ENCODE data around the gene SRGAP3. TPM values are rescaled to one million over a fixed set of nuclear protein-coding genes. Genes with fewer than 3 reads are reported as not detected.
"Not testable (repeated sequence)": the region's sequence is repeated elsewhere in the genome, so short reads cannot be mapped to it uniquely, and the experiment has no call there.

SRGAP3 gene
- total and polyA plus RNA-seq, 2 donors (not counting 1 experiment from before 2014, with no cell fraction given): 1.4 to 1.5 TPM

DNA sequence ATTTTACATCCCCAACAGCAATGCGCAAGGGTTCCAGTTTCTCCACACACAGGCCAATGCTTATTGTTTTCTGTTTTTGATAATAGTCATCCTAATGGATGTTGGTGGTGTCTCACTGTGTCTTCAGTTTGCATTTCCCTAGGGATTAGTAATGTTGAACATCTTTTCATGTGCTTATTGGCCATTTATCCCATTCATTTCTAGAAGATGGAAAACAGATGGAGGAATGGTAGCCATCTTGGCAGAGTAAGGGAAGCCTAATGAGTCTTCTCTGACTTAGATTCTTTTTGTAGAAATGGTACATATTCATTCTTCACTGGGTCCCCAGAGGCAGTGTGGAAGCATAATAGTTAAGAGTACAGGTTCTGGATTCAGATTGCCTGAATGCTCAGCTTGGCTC, 46.8 kb upstream of the SRGAP3 start:
- Histone ChIP-seq H3K9ac (ENCODE audit: low read length) (no peak overlapping the region), H3K27me3 (replicated peaks in 1 of 4; ENCODE audit: control extremely low read depth in 1 of 4, control insufficient read depth in 3 of 4, insufficient read depth in 4 of 4, low read length in 3 of 4) (no peaks in the 10 kb centered on the region), H3K4me1 (ENCODE audit: control insufficient read depth in 2 of 2, insufficient read depth in 2 of 2, low read length in 2 of 2) (no peaks in the 10 kb centered on the region), H4K20me1 (ENCODE audit: control insufficient read depth, insufficient read depth, low read length, poor library complexity, severe bottlenecking) (no peaks in the 10 kb centered on the region), H2AFZ (ENCODE audit: insufficient read depth, low read depth, low read length, poor library complexity, severe bottlenecking) (no peak overlapping the region), H3K4me2 (replicated peaks; ENCODE audit: low read depth, low read length, poor library complexity, severe bottlenecking) (no peak overlapping the region), H3K27ac (ENCODE audit: low read length in 2 of 2) (no peak overlapping the region), H3K9me3 (ENCODE audit: control extremely low read depth in 1 of 3, control insufficient read depth in 2 of 3, insufficient read depth in 1 of 3, low read length in 2 of 3) (no peaks in the 10 kb centered on the region), H3K4me3 (ENCODE audit: control extremely low read depth in 1 of 5, extremely low read depth in 1 of 5, insufficient read depth in 1 of 5, low read depth in 2 of 5, low read length in 4 of 5) (no peak overlapping the region), H3K79me2 (ENCODE audit: control insufficient read depth, insufficient read depth, low read length) (no peaks in the 10 kb centered on the region), H3K36me3 (replicated peaks in 1 of 2; ENCODE audit: control extremely low read depth in 1 of 2, control insufficient read depth in 1 of 2, extremely low read depth in 1 of 2, insufficient read depth in 2 of 2, low read length in 1 of 2) (no peaks in the 10 kb centered on the region)
- intact Hi-C loops (cut with micrococcal nuclease): no loop called here
- Mint-ChIP-seq H3K4me1 (no peaks in the 10 kb centered on the region), H3K27ac (no peak overlapping the region), H3K4me3 (no peak overlapping the region), H3K27me3 (peaks cover 26% of the 10 kb centered on the region), H3K9me3 (ENCODE audit: insufficient read depth) (peaks cover 2% of the 10 kb centered on the region)
- ChIA-PET POLR2A (no interaction called here), CTCF (interaction anchor here (0.9 kb wide), 1 partner anchor 324 kb away, joined by 4 read pairs; no protein-coding TSS in a partner anchor)
- DNase-seq (no peak), ATAC-seq (ENCODE audit: low read depth) (no peak)
- TF ChIP-seq, protein P1, sequence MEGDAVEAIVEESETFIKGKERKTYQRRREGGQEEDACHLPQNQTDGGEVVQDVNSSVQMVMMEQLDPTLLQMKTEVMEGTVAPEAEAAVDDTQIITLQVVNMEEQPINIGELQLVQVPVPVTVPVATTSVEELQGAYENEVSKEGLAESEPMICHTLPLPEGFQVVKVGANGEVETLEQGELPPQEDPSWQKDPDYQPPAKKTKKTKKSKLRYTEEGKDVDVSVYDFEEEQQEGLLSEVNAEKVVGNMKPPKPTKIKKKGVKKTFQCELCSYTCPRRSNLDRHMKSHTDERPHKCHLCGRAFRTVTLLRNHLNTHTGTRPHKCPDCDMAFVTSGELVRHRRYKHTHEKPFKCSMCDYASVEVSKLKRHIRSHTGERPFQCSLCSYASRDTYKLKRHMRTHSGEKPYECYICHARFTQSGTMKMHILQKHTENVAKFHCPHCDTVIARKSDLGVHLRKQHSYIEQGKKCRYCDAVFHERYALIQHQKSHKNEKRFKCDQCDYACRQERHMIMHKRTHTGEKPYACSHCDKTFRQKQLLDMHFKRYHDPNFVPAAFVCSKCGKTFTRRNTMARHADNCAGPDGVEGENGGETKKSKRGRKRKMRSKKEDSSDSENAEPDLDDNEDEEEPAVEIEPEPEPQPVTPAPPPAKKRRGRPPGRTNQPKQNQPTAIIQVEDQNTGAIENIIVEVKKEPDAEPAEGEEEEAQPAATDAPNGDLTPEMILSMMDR (IDR thresholded peaks at IDR 0.05): no peak
- TF ChIP-seq EZH2 (IDR thresholded peaks at IDR 0.05; ENCODE audit: borderline replicate concordance, insufficient read depth, low read depth, low read length, poor library complexity, severe bottlenecking): no peak
- WGBS (ENCODE audit: insufficient coverage): no CpG with 5 or more reads among the region's 1 CpG

DNA sequence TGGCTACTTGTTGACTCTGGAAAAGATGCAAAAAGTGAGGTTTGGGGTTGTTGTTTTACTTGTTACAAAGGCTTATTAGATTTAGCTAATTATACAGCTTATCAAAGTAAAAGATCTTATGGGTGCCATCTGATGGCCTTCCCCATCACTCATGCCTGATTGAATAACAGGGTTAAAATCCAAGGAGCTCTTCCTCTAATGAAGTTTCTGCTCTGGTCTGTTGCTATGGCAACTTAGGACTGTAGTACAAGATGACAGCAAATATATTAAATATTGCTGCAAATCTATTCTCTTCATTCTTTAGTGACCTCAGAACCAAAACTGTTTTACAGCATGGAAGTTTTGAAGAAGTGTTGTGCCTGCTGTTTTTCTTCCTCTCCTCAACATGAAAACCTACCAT, 45.6 kb upstream of the SRGAP3 start:
- H3K4me1 ChIP-seq (ENCODE audit: control insufficient read depth in 2 of 2, insufficient read depth in 2 of 2, low read length in 2 of 2): no peaks in the 10 kb centered on the region
- H3K27me3 Mint-ChIP-seq: peaks cover 39% of the 10 kb centered on the region

DNA sequence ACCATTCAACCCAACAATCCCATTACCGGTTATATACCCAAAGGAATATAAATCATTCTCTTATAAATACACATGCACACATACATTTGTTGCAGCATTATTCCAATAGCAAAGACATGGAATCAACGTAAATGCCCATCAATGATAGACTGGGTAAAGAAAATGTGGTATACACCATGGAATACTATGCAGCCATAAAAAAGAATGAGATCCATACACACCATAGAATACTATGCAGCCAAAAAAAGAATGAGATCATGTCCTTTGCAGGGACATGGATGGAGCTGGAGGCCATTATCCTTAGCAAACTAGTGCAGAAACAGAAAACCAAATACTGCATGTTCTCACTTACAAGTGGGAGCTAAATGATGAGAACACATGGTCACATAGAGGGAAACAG, 44.5 kb upstream of the SRGAP3 start:
- H3K27me3 ChIP-seq (replicated peaks in 1 of 4; ENCODE audit: control extremely low read depth in 1 of 4, control insufficient read depth in 3 of 4, insufficient read depth in 4 of 4, low read length in 3 of 4); H3K4me2 ChIP-seq (replicated peaks; ENCODE audit: low read depth, low read length, poor library complexity, severe bottlenecking); intact Hi-C loops (cut with micrococcal nuclease); H3K9ac ChIP-seq (ENCODE audit: low read length); DNase-seq; H4K20me1 ChIP-seq (ENCODE audit: control insufficient read depth, insufficient read depth, low read length, poor library complexity, severe bottlenecking); H3K27ac Mint-ChIP-seq; H3K27ac ChIP-seq (ENCODE audit: low read length in 2 of 2); H3K4me1 Mint-ChIP-seq; H2AFZ ChIP-seq (ENCODE audit: insufficient read depth, low read depth, low read length, poor library complexity, severe bottlenecking); H3K9me3 ChIP-seq (ENCODE audit: control extremely low read depth in 1 of 3, control insufficient read depth in 2 of 3, insufficient read depth in 1 of 3, low read length in 2 of 3); H3K4me3 ChIP-seq (ENCODE audit: control extremely low read depth in 1 of 5, extremely low read depth in 1 of 5, insufficient read depth in 1 of 5, low read depth in 2 of 5, low read length in 4 of 5); CTCF ChIA-PET; H3K4me1 ChIP-seq (ENCODE audit: control insufficient read depth in 2 of 2, insufficient read depth in 2 of 2, low read length in 2 of 2); H3K79me2 ChIP-seq (ENCODE audit: control insufficient read depth, insufficient read depth, low read length); H3K4me3 Mint-ChIP-seq; POLR2A ChIA-PET; H3K9me3 Mint-ChIP-seq (ENCODE audit: insufficient read depth); ATAC-seq (ENCODE audit: low read depth); H3K36me3 ChIP-seq (replicated peaks in 1 of 2; ENCODE audit: control extremely low read depth in 1 of 2, control insufficient read depth in 1 of 2, extremely low read depth in 1 of 2, insufficient read depth in 2 of 2, low read length in 1 of 2): not testable (repeated sequence)
- no CpG with 5 or more reads among the region's 2 CpGs for WGBS (ENCODE audit: insufficient coverage)
- H3K27me3 Mint-ChIP-seq: peaks cover 42% of the 10 kb centered on the region

More for the DNA sequence above, 45.6 kb upstream of the SRGAP3 start:
- Histone ChIP-seq H4K20me1 (ENCODE audit: control insufficient read depth, insufficient read depth, low read length, poor library complexity, severe bottlenecking) (no peaks in the 10 kb centered on the region), H3K9me3 (ENCODE audit: control extremely low read depth in 1 of 3, control insufficient read depth in 2 of 3, insufficient read depth in 1 of 3, low read length in 2 of 3) (no peaks in the 10 kb centered on the region), H3K36me3 (replicated peaks in 1 of 2; ENCODE audit: control extremely low read depth in 1 of 2, control insufficient read depth in 1 of 2, extremely low read depth in 1 of 2, insufficient read depth in 2 of 2, low read length in 1 of 2) (no peaks in the 10 kb centered on the region), H2AFZ (ENCODE audit: insufficient read depth, low read depth, low read length, poor library complexity, severe bottlenecking) (no peak overlapping the region), H3K79me2 (ENCODE audit: control insufficient read depth, insufficient read depth, low read length) (no peaks in the 10 kb centered on the region), H3K27me3 (replicated peaks in 1 of 4; ENCODE audit: control extremely low read depth in 1 of 4, control insufficient read depth in 3 of 4, insufficient read depth in 4 of 4, low read length in 3 of 4) (no peaks in the 10 kb centered on the region), H3K27ac (ENCODE audit: low read length in 2 of 2) (no peak overlapping the region), H3K4me2 (replicated peaks; ENCODE audit: low read depth, low read length, poor library complexity, severe bottlenecking) (no peak overlapping the region), H3K9ac (ENCODE audit: low read length) (no peak overlapping the region), H3K4me3 (ENCODE audit: control extremely low read depth in 1 of 5, extremely low read depth in 1 of 5, insufficient read depth in 1 of 5, low read depth in 2 of 5, low read length in 4 of 5) (no peak overlapping the region)
- CTCF ChIA-PET: interaction anchor here (0.9 kb wide), 1 partner anchor 323 kb away, joined by 5 read pairs; no protein-coding TSS in a partner anchor
- no peak for TF ChIP-seq EZH2 (IDR thresholded peaks at IDR 0.05; ENCODE audit: borderline replicate concordance, insufficient read depth, low read depth, low read length, poor library complexity, severe bottlenecking)
- TF ChIP-seq, protein P1 (IDR thresholded peaks at IDR 0.05): no peak
- Mint-ChIP-seq H3K4me3 (no peak overlapping the region), H3K4me1 (no peaks in the 10 kb centered on the region), H3K27ac (no peak overlapping the region), H3K9me3 (ENCODE audit: insufficient read depth) (peaks cover under 1% of the 10 kb centered on the region)
- POLR2A ChIA-PET: no interaction called here
- no peak for DNase-seq
- ATAC-seq (ENCODE audit: low read depth): no peak
- intact Hi-C loops (cut with micrococcal nuclease): no loop called here

Data from B cell (primary cell).